ENCODE data around the gene SLC30A4.
A peak's percentile ranks its signal among the peaks of the same experiment; 100 is the strongest.
"Not testable (repeated sequence)": the region's sequence is repeated elsewhere in the genome, so short reads cannot be mapped to it uniquely, and the experiment has no call there.

The SLC30A4 gene

GRCh38 chr15:45522328-45523165, at the start of gene SLC30A4:
Gene SLC30A4 (minus strand): TSS chr15:45522755. CDS start chr15:45522354, 401 bp downstream.
- DNase-seq, result peak; percentile 65 to 74

- DNase-seq, result no peak
Measured at GRCh38 chr15:45555934-45556608, 33.5 kb upstream of the SLC30A4 start.

- DNase-seq, result no peak
Measured at GRCh38 chr15:45551676-45552075, 29.1 kb upstream of the SLC30A4 start.

GRCh38 chr15:45550436-45550835, 27.9 kb upstream of the SLC30A4 start:
- no peak for DNase-seq

GRCh38 chr15:45549541-45550220, 27.1 kb upstream of the SLC30A4 start:
- no peak for DNase-seq

GRCh38 chr15:45548753-45549520, 26.4 kb upstream of the SLC30A4 start:
- no peak for DNase-seq

- DNase-seq, result no peak
Measured at GRCh38 chr15:45546789-45547188, 24.2 kb upstream of the SLC30A4 start.

- DNase-seq, result no peak
Measured at GRCh38 chr15:45544266-45545023, 21.9 kb upstream of the SLC30A4 start.

- no peak for DNase-seq
Measured at GRCh38 chr15:45543051-45543450, 20.5 kb upstream of the SLC30A4 start.

- DNase-seq, result no peak
Measured at GRCh38 chr15:45540531-45540930, 18.0 kb upstream of the SLC30A4 start.

- no peak for DNase-seq
Measured at GRCh38 chr15:45539680-45540079, 17.1 kb upstream of the SLC30A4 start.

GRCh38 chr15:45536934-45537333, 14.4 kb upstream of the SLC30A4 start:
- no peak for DNase-seq

GRCh38 chr15:45535486-45536042, 13.0 kb upstream of the SLC30A4 start:
- DNase-seq, result no peak

- peak in 1 of 2 donors; percentile 79 for DNase-seq
Measured at GRCh38 chr15:45534821-45535220, 12.3 kb upstream of the SLC30A4 start.

GRCh38 chr15:45532892-45533291, 10.3 kb upstream of the SLC30A4 start:
- not testable (repeated sequence) for DNase-seq

- no peak for DNase-seq
Measured at GRCh38 chr15:45529613-45530012, 7.1 kb upstream of the SLC30A4 start.

- DNase-seq, result no peak
Measured at GRCh38 chr15:45527086-45527485, 4.5 kb upstream of the SLC30A4 start.

- peak in 1 of 2 donors; percentile 62 for DNase-seq
Measured at GRCh38 chr15:45523166-45523460, 558 bp upstream of the SLC30A4 start.

- peak in 1 of 2 donors; percentile 22 for DNase-seq
Measured at GRCh38 chr15:45521596-45522327, 793 bp downstream of the SLC30A4 start.

- no peak for DNase-seq
Measured at GRCh38 chr15:45510758-45511280, 11.7 kb downstream of the SLC30A4 start.

- DNase-seq, result not testable (repeated sequence)
Measured at GRCh38 chr15:45507143-45507542, 15.4 kb downstream of the SLC30A4 start.
